ENCODE measurements around the gene C16orf87.

C16orf87 gene

DNA sequence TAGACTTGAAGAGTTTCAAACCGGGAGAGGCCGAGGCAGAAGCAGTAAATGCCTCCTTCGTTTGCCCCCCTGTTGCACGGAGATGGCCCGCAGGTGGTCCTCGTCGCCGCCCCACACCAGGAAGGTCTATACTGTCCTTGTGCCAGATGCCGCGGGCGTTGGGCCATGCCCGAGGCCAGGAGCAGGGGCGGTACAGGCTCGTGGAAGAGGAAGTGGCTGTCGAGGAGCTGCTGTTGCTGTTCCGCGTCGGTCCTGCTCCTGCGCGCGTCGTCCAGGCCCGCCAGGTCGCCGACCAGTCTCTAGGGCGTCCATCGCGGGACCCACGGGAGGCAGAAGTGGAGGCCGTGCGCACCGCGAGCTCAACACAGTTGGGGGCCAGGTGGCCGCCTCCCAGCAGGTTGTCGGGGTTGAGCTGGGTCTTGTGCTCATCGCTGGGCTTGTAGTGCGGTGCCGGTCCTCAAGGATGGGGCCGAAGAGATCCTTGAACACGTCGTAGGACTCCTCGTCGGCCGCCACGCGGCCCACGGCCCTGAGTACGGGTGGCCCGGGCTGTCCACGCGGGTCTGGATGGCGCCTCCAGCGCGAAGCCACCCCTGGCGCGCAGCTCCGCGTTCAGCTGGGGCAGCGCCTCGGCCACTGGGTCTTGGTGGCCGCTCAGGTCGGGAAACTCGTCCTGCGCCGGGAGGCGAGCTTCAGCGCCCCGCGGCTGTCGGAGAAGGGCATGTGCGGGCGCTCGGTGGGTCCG, 13.1 kb upstream of the C16orf87 start:
- no peak for DNase-seq (ENCODE audit: low spot score)

DNA sequence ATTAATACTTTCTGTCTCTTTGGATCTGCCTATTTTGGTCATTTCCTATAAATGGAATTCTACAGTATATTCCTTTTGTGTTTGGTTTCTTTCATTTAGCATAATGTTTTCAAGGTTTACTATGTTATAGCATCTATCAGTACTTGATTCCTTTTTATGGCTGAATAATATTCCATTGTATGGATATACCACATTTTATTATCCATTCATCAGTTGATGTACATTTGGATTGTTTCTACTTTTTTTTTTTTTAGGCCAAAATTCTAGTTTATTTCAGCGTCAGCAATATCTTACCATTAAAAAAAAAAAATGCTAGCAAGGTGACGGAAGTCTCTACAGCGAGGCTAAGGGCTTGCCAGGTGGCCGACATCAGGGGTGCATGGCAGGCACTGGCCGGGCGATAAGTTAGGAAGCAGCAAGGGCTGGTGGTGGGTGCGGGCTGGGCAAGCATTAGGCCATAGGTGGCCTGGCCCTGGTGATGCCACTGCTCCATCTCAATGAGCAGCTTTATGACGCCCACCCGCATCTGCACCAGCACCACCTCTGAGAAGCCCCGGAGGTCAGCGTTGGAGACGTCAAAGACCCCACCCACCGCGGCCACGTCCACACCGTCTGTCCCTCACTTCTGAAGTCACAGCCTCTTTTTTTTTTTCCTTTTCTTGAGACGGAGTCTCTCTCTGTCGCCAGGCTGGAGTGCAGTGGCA, 11.4 kb upstream of the C16orf87 start:
- DNase-seq (ENCODE audit: low spot score), result no peak

DNA sequence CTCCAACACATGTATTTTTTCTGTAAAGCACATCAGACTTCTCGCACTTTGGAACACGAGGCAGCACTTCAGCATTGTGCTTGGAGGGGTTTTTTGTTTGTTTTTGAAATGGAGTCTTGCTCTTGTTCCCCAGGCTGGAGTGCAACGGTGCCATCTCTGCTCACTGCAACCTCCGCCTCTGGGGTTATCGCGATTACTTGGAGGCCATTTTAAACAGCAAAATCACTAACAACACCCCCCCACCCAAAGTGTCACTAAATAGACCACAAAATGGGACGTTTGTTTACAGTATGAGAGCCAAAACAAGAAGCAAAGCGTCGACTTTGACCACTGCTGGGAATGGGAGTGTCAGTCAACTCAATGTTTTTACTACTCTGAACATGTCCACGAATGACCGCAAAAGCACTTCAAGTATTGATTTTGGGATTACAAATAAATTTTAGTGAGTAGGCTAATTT, 9.0 kb upstream of the C16orf87 start:
- DNase-seq (ENCODE audit: low spot score), result no peak

DNA sequence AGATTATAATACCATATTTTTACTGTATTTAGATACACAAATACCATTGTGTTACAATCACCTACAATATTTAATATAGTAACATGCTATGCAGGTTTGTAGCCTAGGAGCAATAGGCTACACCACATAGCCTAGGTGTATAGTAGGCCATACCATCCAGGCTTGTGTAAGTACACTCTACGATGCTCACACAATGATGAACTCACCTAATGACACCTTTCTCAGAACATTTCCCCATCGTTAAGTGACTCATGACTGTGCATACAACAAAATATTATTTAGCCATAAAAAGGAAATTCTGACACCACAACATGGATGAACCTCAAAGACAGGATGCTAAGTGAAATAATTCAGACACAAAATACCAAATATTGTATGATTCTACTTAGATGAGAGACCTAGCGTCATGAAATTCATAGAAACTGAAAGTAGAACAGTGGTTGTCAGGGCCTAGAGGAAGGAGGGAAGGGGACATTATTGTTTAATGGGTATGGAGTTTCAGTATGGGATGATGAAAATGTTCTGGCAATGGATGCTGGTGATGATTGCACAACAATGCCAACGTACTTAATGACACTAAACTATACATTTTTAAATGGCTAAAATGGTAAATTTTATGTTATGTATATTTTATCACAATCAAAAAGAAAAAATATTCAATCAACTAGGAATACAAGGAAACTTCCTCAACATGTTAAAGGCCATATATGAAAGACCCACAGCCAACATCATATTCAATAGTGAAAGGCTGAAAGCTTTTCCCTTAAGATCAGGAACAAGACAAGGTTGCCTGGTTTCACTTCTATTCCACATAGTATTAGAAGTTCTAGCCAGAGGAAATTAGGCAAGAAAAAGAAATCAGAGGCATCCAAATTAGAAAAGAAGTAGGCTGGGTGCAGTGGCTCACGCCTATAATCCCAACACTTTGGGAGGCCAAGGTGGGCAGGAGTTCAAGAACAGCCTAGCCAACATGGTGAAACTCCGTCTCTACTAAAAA, 5.9 kb upstream of the C16orf87 start:
- DNase-seq (ENCODE audit: low spot score), result no peak

DNA sequence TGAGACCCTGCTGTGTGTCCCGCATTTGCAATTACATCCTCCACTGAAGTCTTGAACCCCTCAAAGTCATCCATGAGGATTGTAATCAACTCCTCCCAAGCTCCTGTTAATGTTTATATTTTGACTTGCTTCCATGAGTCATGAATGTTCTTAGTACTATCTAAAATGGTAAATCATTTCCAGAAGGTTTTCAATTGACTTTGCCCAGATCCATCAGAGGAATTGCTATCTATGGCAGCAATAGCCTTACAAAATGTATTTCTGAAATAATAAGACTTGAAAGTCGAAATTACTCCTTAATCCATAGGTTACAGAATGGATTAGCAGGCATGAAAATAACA, 2.5 kb upstream of the C16orf87 start:
- DNase-seq (ENCODE audit: low spot score), result no peak

DNA sequence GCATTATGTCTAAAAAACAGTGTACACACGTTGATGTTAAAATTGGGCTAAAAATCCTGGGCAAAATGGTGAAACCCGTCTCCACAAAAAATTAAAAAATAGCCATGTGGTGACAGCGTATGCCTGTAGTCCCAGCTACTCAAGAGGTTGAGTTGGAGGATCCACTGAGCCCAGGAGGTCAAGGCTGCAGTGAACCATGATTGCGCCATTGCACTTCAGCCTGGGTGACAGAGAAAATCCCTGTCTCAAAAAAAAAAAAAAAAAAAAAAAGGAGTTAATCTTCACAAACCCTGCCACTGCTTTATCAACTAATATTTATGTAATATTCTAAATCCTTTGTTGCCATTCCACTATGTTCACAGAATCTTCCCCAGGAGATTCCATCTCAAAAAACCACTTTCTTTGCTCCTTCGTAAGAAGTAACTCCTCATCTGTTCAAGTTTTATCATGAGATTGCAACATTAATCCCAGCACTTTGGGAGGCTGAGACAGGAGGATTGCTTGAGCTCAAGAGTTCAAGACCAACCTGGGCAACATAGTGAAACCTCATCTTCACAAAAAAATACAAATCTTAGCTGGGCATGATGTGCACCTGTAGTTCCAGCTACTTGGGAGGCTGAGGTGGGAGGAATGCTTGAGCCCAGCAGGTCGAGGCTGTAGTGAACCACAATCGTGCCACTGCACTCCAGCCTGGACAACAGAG, 1.9 kb upstream of the C16orf87 start:
- DNase-seq (ENCODE audit: low spot score), result no peak

DNA sequence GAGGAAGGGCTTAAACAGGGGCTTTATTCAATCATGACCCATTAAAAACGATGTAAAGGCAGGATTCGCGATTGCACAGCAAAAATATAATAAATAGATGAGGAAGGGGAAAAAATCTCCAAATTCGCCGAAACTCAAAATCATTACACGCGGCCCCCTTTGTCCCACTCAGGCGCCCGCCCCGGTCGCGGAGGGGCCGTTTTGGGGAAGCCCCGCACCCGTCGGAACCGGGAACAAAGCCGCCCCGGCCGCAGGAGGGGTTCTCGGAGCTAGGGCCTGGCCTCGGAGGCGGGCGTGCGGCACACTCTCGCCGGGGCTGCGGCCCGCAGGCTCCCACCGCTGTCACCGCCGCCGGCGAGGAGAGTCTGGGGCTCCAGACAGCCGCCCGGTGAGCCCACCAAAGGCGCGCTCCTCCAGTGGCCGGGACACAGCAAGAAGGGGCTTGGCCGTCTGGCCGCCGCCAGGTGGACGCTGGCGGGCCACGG, 521 bp downstream of the C16orf87 start:
- no peak for DNase-seq (ENCODE audit: low spot score)

DNA sequence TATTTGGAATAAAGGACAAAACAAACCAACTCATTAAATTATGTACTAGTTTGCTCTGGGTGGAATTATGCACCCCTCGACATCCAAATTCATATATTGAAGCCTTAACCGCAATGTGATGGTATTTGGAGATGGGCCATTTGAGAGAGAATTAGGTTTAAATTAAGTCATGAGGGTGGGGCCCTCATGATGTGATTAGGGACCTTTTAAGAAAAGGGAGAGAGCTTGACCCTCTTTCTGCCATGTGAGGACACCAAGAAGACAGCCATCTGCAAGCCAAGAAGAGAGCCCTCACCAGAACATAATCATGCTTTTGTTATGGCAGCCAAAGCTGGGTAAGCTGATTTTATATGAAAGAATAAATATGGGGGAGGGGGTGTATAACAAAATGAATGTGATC, 2.0 kb downstream of the C16orf87 start:
- DNase-seq (ENCODE audit: low spot score), result no peak

DNA sequence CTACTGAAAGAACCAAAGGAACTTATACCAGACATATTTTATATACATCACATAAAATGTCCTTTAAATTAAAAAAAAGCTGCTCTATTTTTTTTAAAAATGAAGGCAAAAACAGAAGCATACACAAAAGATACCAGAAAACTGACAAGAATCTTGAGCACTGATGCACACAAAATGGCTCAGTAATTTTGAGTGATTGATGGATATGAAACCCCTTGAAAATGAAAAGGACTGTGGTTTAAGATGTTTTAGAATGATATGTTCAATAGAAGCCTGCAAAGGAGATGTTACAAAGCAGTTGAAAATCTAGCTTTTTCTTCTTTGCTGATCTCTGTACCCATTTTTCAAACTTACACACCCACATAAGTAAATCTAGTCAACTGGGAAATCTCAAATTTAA, 2.7 kb downstream of the C16orf87 start:
- DNase-seq (ENCODE audit: low spot score), result no peak

DNA sequence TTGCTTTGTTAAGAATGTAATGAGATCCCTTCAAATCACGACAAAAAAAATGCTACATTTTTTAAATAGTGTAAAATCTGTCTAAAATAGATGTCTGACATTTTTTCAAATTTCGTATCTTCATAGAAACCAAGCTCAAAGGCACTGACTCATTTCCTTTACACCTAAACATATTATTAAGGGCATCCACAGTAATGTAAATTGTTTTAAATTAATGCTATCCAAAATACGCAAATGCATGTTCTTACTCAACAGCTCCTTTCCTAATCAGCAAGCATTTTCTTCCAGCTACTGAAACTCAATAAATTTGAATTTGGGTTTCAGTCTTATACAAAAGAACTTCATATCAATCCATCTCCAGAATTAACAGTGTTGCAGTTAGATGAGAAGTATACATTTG, 4.3 kb downstream of the C16orf87 start:
- DNase-seq (ENCODE audit: low spot score), result no peak

DNA sequence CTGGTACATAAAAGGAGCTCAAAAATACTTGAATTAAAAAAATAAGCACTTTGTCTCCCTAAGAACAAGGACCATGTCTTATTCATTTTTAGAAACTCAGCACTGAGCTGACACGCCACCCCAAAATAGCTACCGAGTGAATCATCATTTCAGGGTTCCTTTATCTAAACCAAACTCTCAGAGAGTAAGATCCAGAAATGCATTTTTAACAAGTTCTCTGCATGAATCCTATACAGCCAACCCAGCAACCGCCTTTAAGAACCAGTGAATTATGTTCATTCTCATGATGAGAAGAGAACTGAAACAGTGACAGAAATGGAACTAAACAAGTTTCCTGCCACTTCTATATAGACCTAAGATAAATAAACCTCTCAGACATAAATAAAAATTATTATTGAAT, 8.7 kb downstream of the C16orf87 start:
- DNase-seq (ENCODE audit: low spot score), result no peak

DNA sequence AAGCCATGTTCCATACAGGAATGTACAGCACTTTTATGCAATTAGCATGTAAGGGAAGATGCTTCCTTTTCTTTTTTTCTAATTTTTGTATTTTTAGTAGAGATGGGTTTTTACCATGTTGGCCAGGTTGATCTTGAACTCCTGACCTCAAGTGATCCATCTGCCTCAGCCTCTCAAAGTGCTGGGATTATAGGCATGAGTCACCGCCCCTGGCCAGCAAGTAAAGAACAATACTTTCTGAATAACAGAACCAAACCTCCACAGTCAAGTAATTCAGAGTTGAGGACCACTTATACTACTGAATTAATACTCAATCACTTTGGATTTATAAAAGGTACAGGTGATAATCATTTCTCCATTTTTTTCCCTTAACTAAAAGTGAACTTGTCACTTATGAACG, 13.0 kb downstream of the C16orf87 start:
- no peak for DNase-seq (ENCODE audit: low spot score)

DNA sequence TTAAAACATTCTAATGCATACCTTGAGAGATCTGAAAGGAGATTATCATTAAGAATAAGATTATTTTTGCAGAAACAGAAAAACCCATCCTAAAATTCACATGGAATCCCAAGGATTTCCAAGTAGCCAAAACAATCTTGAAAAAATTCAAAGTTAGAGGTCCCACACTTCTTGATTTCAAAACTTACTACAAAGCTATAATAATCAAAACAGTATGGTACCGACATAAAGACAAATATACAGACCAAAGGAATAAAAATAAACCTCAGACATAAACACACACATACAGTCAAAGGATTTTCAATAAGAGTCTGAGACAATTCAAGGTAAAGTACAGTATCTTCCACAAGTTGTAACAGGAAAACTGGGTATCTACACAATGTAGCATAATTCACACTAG, 16.2 kb downstream of the C16orf87 start:
- DNase-seq (ENCODE audit: low spot score), result no peak

DNA sequence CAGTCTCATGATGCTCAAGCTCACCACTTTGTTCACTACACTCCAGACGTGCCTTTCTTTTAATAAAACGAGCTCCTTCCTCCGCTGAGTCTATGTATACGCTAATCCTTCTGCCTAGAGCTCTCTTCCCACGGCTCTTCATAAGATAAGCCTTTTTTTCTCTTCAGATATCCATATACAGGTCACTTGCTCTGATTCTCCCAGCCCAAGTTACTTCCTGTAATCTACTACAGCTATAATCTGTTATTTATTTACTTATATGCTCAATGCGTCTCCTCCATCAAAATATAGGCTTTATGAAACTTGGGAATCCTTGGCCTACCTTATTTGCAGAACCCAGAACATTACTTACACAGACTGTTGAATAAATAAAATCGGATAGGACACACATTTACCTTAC, 17.4 kb downstream of the C16orf87 start:
- no peak for DNase-seq (ENCODE audit: low spot score)

DNA sequence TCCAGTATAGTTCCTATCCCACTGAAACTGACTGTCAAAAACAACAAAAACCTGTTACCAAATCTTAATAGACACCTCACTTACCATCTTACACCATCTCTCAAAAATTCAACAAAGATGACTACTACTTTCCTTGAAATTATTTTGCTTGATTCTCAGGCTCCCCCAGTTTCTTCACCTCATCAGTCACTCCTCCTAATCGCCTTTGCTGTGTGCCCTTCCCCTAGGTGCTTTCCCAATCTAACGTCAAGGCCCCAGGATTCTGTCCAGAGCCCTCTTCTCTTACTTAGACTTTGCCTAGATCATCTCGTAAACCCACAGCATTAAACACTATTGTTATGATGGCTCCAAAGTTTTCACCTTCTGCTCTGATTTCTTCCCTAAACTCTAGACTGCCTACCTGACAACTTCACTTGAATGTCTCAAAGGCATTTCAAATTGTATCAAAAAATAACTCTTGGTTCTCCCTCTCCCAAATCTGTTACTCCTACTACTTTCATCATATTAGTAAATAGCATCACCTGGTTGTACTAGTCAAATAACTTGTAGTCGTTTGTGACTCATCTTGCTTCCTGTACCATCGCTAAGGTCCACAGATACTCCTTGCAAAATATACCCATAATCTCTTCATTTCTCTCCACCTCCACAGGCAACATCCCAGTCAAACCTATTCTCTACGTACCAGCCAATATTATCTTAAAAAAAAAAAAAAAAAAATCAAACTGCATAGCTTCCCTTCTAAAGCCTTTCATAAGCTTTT, 18.0 kb downstream of the C16orf87 start:
- no peak for DNase-seq (ENCODE audit: low spot score)

DNA sequence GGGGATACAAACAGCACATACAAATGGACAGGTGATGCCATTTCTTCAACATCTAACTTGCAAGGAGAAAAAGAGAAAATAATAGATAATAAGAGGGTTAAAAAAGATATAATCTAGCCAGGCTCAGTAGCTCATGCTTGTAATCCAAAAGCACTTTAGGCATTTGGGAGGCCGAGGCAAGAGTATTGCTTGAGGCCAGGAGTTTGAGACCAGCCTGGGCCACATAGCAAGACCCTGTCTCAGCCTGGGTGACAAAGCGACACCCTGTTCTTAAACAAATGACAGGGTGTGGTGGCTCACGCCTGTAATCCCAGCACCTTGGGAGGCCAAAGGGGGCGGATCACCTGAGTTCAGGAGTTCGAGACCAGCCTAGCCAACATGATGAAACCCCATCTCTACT, 19.3 kb downstream of the C16orf87 start:
- no peak for DNase-seq (ENCODE audit: low spot score)

DNA sequence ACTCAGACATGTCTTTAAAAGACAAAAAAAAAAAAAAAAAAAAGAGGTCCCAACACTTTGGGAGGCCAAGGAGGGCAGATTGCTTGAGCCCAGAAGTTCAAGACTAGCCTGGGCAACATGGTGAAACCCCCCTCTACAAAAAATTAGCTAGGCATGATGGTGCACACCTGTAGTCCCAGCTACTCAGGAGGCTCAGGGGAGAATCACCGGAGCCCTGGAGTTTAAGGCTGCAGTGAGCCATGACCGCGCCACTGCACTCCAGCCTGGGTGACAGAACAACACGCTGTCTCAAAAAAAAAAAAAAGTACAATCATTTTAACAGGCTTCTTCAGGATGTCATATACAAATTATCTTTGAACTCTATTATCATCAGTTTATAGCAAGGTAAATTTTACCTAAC, 22.0 kb downstream of the C16orf87 start:
- DNase-seq (ENCODE audit: low spot score), result no peak

DNA sequence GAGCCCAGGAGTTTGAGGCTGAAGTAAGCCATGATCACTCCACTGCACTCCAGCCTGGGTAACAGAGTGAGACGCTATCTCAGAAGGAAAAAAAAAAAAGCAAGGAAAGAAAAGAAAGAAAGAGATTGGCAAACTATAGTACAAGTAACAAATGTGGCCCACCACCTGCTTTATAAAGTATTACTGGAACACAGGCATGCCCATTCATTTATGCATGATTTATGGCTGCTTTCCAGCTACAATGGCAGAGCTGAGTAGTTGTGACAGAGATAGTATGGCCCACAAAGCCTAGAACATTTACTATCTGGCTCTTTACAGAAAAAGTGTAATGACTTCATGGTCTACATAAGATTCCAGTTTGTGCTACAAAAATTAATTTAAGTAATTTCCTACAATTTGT, 23.6 kb downstream of the C16orf87 start:
- no peak for DNase-seq (ENCODE audit: low spot score)

DNA sequence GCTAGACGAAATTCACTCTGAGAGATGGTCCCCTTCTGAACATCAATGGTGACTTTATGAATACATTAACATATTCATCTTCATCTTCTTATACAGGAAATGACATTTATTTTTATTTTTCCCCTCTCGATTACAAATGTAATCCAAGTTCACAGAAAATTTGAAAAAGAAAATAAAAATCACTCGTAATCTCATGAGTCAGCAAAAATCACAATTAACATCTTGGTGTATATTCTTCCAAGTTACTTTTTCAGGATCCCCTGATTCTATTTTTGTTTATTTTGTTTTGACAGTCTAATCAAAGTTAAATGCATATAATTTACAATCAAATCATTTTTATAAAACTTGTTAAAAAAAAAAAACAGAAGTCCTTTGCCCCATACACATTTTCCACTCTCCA, 27.6 kb downstream of the C16orf87 start:
- no peak for DNase-seq (ENCODE audit: low spot score)

DNA sequence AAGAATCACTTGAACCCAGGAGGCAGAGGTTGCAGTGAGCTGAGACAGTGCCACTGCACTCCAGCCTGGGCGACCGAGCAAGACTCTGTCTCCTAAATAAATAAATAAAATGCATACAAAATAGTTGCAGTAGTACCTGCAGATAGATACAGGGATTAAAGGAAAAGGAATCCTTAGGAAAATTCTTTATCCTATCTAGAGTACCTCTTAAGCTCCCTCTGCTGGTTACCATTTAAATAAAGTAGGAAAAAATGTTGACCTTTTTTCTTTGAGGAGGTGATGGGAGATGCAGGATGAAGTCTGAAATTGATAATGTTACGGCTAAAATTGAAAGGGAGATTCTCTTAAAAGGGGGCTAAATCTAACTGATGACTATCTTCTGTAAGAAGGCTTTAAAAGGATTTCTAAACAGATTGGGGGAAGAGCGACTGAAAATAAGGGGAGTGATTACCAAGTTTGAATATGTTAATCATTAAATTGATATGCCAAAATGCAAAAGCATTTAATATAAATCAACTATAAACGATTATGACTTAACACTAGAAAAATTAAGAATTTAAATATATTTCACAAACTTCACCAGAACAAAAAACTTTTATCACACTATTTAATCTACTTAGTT, 29.4 kb downstream of the C16orf87 start:
- DNase-seq (ENCODE audit: low spot score), result no peak

DNA sequence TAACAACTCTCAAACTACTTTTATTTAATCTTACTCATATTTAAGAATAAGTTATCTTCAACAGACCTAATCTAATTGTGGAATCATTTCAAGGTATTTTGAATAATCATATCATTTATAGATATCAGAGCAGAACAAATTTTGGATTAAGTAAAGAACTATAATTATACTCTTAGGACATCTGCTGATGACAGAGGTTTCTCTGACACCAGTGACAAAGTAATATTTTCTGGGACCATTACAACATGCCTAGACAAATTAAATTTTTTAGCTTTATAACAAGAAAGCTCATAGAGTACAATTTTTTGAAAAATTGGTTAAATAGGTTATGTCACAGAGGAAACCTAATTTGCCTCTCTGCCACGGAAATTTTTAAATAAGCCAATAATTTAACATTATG, 30.5 kb downstream of the C16orf87 start:
- no peak for DNase-seq (ENCODE audit: low spot score)

Data from hematopoietic multipotent progenitor cell treated with erythropoietin and hydrocortisone succinate and interleukin-3 and kit ligand, for 17 days (in vitro differentiated cells).